Body of pancreas (tissue), 4 donors: ENCODE data around the gene WDR86.

Source experiments
- CTCF ChIP-seq, 7 experiments: fragments of 450-650 bp in 4 of 7; fragments of 200-600 bp in 3 of 7; sonication (generic) in 3 of 7; IDR thresholded peaks; one replicate each; pipeline ENCODE4 v1.5.1; 2016 to 2019; ENCODE audit warnings: antibody characterized with exemption in 7 of 7
- POLR2A ChIP-seq, 3 donors: fragments of 450-650 bp; IDR thresholded peaks; one replicate each; pipeline ENCODE4 v1.6.1; 2016; ENCODE audit warnings: antibody characterized with exemption in 3 of 3, mild to moderate bottlenecking in 2 of 3

GRCh38 chr7:151420144-151420543 lies 10.3 kb upstream of the WDR86 start:
- TF ChIP-seq POLR2A (IDR thresholded peaks at IDR 0.05): no peak
- TF ChIP-seq CTCF (IDR thresholded peaks at IDR 0.05): no peak
